ENCODE results near the gene SYAP1.
A peak's percentile ranks its signal among the peaks of the same experiment; 100 is the strongest.
"Not testable (repeated sequence)": the region's sequence is repeated elsewhere in the genome, so short reads cannot be mapped to it uniquely, and the experiment has no call there.

SYAP1 gene, protein sequence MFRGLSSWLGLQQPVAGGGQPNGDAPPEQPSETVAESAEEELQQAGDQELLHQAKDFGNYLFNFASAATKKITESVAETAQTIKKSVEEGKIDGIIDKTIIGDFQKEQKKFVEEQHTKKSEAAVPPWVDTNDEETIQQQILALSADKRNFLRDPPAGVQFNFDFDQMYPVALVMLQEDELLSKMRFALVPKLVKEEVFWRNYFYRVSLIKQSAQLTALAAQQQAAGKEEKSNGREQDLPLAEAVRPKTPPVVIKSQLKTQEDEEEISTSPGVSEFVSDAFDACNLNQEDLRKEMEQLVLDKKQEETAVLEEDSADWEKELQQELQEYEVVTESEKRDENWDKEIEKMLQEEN

DNA sequence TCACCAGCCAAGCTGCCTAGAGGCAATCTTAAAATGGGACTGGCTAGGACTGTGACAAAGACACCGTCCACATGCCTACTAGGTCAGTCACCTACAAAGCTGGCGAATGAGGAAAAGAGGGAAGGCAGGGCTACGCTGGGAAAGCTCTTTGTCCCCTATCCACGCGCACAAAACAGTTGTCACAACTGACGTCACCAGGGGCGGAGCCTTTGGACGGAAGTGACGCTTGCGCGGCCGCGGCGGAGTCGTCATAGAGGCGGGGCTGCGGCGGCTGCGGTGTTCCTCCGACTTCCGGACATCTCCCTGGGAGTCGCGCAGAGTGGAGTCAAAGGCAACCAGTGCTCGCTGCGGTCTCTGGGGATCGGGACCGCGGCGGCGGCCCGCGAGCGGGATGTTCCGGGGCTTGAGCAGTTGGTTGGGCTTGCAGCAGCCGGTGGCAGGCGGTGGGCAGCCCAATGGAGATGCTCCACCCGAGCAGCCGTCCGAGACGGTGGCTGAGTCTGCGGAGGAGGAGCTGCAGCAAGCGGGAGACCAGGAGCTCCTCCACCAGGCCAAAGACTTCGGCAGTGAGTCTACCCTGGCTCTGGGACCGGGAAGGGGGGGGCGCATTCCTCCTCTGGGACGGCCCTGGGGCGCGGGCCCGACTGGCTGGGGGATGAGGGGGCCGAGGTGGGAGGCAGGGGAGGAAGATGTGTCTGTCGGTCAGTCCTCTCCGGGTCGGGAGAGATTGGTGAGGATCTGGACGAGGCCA is at the start of gene SYAP1:
Gene SYAP1 (plus strand): TSS at position 279 of the 751 bp plus-strand sequence. CDS start 113 bp downstream, at position 392.
- FAIRE-seq, result peak; percentile 92

DNA sequence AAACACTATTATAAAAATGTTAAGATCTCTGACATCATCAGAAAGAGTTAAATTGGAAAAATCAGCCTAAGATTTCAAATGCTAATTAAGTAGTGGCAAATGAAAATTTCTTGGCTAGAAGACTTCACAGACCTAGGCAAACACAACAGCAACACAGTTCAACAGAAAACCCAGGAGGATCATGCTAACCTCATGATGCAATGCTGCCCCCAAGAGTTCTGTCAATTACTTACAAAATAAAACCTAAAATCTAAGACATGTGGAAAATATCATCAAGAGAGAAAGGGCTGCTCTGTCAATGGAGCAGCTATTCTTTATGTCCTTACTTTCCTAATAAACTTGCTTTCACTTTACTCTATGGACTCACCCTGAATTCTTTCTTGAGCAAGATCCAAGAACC is 48.4 kb upstream of the SYAP1 start:
- peak; percentile 80 for FAIRE-seq

DNA sequence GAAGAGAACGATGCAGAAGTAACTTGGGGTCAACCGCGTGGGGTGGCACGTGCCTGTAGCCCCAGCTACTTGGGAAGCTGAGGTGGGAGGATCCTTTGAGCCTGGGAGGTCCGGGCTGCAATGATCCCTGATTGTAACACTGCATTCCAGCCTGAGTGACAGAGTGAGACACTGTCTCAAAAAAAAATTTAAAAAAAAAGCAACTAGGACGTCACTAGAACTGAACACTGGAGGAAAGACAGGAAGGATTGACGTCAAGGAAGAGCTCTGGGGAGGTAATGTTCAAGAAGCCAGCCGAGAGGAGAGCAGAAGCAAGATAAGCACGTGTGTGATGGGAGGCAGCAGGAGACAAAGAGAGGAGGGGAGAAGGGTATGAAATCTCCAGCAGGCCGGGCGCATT is 40.7 kb upstream of the SYAP1 start:
- no peak for FAIRE-seq

DNA sequence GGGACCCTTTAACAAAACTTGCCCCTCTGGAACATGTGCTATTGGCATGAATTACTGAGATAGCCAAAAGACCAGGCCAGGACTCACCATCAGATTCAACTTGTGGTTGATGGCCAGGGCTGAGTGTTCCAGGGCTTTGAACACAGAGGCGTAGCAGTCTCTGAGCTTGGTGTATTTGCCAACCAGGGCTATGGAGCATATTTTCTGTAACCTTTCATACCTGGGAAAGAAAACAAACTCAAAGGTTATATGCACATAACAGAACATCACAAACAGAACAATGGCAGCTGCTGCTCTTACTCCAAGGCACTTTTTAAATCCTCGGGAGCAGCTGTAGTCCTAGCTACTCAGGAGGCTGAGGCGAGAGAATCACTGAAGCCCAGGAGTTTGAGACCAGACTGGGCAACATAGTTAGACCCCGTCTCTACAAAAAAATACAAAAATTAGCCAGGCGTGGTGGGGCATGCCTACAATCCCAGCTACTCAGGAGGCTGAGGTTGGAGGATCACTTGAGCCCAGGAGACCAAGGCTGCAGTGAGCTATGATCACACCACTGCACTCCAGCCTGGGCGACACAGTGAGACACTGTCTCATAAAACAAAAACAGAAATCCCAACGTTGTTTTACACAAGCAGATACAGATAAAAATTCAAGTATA is 36.3 kb upstream of the SYAP1 start:
- no peak for FAIRE-seq

DNA sequence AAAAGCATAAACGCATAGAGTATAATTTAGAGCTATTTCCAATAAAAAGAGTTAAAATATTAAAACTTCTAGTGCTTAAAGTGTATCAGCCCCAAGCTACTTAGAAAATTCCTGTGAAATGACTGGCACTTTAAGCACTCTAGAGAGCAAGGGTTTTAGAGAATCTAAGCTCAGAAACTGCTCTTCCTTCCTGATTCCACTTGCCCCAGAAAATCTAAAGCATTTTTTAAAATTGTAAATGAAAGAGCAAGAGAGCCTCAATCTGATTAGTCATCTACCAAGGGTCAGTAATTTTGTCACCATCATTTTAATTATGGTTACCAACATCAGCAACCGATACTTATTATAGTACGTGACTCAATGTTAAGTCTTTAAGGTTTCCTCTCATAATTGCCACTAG is 31.9 kb upstream of the SYAP1 start:
- no peak for FAIRE-seq

DNA sequence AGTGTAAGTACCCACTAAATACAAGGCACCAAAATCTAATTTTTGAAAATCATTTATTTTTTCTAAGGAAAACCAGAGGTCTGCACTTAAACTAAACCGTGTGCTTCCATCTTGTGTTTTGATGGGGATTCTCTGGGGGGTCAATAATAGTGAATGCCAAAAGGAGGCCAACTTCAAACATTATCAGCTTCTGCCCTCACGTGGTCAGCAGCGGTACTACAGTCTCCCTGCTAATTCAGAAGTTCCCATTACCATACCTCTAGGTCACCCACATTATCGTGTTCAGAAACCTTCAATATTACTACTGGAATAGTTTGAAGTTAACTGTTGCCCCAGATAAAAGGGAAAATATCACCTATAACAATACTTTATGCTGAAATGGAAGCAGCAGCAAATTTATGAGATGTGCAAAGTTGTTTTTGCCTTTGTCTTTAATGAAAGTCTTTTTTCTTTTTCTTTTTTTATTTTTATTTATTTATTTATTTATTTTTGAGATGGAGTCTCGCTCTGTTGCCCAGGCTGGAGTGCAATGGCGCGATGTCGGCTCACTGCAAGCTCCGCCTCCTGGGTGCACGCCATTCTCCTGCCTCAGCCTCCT is 24.2 kb upstream of the SYAP1 start:
- peak; percentile 43 for FAIRE-seq

DNA sequence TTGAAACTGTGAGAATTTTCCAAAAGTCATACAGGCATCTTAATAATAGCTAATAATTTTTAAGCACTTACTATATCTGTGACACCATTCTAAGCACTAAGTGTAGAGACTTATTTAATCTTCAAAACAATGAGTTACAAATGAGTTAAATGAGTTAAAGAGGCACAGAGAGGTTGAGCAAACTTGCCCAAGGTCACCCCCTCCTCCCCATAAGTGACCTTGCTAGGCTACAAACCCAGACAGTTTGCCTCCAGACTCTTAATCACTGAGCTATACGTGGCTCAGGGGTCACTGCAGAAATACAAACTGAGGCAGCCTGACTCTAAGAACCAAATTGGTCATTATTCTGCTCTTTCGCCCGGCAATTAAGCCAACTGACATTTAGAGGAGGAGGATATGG is 22.5 kb upstream of the SYAP1 start:
- no peak for FAIRE-seq

DNA sequence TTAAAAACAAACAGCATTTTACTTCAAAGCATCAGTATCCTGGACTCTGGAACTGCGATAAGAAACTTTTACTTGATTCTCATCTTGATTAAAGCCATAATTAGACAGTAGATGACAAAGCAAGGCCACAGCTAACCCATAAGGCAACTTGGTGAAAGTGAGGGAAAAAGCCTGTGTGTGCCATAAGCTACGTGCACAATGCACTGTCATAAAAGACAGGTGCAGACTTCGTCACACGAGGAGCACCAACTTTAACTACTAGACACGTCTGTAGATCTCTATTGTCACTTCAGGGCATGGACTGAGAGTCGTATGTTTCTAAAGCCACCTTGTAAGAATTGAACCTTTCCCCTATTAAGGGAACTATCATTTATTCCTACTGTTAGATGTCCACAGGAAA is 20.0 kb upstream of the SYAP1 start:
- no peak for FAIRE-seq

DNA sequence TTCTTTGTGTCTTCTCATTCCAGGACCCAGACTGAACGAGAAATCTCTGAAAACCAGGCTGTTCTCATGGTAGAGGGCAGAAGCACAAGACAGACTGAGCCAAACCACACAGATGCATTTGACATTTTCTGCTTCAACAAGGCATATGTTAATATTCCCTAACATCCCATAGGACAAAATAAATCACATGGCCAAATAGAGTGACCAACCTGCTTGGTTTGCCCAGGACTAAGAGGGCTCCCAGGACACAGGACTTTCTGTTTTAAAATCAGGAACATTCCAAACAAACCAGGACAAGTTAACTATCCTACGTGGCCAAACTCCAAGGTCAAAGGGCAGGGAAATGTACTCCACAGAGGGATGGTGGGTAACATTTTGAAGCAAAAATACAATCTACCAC is 18.7 kb upstream of the SYAP1 start:
- no peak for FAIRE-seq

DNA sequence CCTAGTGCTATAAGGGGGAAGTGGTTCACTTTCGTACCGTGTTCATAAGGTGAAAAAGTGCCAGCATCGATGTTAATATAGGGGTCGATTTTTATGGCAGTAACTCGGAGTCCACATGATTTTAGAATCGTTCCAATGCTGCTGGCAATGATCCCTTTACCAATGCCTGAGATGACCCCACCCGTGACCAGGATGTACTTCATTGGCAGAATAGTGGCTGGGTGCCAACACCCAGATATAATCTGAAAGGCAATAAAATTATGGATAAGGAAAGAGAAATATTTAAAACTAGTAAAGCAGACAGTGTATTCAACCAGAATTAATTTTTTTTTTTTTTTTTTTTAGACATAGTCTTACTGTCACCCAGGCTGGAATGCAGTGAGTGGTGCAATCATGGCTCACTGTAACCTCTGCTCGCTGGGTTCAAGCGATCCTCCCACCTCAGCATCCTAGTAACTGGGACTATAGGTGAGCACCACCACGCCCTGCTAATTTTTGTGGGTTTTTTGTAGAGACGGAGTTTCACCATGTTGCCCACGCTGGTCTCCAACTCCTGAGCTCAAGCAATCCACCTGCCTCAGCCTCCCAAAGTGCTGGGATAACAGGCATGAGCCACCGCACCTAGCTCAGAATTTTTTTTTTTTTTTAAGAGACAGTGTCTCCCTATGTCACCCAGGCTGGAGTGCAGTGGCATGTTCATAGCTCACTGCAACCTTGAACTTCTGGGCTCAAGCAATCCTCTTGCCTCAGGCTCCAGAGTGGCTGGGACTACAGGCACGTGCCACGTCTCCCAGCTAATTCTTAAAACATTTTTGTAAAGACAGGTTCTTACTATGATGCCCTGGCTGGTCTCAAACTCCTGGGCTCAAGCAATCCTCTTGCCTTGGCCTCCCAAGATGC is 16.5 kb upstream of the SYAP1 start:
- no peak for FAIRE-seq

DNA sequence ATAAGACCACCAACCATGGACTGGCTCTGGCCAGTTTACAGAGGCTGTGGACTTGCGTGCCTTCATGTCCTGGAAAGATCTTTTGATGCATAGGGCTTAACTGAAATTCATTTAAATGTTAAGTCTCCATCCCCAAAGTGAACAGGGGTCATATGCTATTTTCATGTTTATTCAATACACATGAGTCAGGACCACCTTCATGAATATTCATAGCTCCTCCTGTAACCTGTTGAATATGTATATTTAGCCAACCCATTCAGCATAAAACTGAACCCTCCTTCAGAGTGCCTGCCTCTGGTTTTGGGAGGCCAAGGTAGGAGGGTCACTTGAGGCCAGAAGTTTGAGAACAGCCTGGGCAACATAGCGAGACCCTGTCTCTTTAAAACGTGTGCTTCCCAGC is 14.0 kb upstream of the SYAP1 start:
- no peak for FAIRE-seq

DNA sequence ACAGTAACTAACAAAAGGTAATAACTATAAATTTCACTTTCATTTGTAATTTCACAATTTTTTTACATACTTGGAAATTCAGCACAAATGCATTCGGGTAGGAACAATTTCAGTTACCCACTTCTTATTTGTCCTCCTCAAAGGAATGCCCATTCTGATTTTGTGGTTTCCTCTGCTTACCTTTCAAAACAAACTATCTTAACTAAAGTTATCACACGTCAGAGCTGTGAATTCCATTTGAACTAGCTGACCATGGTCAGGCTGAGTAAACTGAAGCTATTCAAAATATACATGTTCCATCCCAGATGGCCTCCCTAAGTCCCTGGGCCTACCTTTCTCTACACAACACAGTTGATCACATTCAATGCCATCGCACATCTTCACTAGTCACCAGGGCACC is 11.4 kb upstream of the SYAP1 start:
- FAIRE-seq, result no peak

DNA sequence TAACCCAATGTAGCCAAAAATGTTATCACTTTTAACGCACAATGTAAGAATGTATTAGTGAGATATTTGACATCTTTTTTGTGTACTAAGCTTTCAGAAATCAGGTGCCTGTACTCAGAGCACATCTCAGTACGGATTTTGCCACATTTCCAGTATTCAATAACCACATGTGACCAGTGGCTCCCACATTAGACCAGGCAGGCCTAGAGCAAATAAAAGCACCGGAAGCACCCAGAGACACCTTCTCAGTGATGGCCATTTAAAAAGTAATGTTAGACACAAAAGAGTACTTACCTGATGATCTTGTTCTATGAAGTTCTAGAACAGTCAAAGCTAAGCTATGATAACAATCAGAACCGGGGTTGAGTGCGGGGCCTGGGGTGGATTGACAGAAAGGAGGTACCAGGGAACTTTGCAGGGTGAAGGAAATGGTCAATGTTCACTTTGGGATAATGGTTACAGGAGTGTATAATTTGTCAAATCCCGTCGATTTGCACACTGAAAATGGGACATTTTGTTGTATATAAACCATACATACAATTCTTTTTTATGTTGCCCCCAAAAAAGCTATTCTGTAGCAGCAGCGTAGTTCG is 8.1 kb upstream of the SYAP1 start:
- no peak for FAIRE-seq

DNA sequence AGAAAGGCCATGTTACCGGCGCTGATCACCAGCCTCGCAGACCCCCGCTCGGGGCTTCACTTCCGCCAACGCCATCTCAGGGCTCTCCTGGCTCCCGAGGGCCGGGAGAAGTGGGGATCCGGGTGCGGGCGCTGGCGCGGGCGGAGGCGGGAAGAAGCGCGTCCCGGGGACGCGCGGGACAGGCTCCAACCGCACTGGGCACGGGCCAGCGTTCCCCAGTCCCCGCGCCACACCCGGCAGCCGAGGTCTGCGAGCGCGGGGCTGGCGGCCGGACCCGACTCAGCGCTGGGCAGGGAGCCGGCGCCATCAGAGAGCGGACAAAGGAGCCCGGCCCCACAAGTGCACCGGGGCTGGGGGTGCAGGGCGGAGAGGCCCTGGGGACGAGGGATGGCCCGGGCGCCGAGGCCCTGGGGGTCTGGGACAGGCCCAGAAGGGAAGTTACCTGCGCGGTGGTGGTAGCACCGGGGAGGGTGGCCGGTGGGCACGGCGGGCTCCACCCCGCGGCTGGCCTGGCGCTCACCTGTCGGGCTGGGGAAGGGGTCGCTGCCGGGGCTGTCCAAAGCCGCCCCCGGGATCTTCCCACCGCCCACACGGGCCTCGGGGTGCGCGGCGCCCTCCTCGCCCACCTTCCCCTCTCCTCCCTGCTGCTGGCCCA is 7.4 kb upstream of the SYAP1 start:
- FAIRE-seq, result no peak

DNA sequence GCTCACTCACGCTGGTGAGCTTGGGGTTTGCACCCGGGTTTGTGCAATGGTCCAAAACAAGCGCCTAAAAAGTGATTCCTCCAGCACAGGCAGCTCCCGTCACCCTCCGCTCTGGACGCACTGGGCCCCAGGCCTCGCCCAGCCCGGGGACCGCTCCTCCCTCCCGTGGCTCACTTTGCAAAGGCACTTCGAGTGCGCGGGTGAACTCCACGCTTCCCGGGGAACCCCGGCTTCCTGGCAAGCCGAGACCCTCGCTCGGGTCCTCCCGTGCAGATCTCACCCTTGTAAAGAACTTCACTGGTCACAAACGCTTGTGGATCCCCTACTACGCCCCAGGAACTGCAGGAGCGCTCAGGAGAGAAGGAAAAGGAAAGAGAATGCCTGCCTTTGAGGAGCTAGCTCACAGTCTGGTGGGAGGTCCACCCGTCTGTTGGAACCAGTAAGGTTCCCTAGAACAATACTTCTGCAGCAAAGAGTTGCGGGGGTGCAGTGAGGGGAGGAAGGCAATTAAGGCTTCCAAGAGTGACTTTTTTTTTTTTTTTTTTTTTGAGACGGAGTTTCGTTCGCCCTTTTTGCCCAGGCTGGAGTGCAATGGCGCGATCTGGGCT is 6.8 kb upstream of the SYAP1 start, which contains the start of gene CTPS2:
Gene CTPS2 (minus strand): TSS at position 122 of the 608 bp plus-strand sequence. CDS start 9,767 bp downstream, outside the sequence.
- no peak for FAIRE-seq

DNA sequence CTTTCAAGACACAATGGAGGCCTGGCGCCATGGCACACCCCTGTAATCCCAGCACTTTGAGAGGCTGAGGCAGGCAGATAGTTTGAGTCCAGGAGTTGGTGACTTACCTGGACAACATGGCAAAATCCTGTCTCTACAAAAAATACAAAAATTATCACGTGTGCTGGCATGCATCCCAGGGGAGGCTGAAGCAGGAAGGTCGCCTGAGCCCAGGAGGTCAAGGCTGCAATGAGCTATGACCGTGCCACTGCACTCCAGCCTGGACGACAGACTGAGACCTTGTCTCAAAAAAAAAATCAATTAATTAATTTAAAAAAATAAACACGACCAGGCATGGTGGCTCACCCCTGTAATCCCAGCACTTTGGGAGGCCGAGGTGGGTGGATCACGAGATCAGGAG is 4.9 kb upstream of the SYAP1 start:
- no peak for FAIRE-seq

DNA sequence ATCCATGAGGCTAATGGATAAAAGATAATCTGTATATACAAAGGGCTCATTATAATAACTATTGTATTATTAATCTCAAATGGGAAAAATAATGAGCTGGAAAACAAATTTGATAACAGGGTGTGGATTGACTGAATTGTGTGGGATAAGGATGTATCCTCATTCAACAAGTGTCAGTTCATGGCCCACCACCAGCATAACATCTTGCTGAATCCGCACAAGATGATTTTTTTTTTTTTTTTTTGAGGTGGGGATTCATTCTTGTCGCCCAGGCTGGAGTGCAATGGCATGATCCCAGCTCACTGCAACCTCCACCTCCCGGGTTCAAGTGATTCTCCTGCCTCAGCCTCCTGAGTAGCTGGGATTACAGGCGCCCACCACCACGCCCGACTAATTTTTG is 3.8 kb upstream of the SYAP1 start:
- FAIRE-seq, result not testable (repeated sequence)

DNA sequence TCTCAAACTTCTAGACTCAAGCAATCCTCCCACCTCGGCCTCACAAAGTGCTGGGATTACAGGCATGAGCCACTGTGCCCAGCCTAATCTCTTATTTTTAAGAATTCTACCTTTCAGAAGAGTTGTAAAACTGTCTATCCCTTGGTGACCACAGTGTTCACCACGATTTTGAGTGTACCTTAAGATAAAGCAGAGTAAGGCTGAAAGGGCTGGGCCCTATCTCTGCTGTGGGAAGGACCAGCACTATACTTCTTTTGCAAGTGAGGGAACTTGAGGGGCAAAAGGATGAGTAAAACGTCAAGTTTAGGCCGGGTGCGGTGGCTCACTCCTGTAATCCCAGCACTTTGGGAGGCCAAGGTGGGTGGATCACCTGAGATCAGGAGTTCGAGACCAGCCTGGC is 3.0 kb upstream of the SYAP1 start:
- not testable (repeated sequence) for FAIRE-seq

DNA sequence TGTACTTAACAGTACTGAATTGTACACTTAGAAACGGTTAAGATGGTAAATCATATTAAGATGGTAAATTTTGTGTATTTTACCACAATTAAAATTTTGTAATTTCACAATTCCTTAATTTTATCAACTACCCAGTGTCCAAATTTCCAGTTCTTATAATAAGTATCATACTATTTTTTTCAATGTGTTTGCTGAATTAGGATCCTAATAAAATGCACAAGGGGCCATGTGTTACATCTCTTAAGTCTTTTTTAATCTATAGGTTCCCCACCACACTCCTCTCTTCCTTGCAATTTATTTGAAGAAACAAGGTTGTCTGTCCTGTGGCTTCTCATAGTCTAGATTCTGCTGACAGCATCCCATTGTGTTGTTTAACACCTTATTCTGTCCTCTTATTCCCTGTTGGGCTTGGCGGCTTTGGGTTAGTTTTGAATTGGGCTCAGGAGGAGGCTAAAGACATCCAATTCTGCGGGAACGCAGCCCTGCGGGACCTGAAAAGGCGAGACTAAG is 533 bp upstream of the SYAP1 start:
- no peak for FAIRE-seq

DNA sequence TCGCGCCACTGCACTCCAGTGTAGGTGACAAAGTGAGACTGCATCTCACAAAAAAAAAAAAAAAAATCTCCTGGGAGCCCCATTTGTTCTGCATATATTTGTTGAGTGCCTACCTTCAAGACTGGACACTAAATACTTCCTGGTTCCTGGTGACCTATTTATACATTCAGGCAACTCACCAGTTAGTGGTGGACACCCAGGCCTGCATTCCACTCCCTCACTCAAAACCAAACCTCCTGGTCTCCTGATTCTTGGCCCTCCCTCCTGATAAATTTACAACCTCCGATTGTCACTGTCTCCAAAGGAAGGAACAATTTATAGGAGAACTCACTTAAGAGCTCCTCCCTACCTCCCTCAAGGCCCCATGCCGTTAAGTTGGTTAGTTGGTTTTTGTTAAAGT is 3.1 kb downstream of the SYAP1 start:
- FAIRE-seq, result no peak

DNA sequence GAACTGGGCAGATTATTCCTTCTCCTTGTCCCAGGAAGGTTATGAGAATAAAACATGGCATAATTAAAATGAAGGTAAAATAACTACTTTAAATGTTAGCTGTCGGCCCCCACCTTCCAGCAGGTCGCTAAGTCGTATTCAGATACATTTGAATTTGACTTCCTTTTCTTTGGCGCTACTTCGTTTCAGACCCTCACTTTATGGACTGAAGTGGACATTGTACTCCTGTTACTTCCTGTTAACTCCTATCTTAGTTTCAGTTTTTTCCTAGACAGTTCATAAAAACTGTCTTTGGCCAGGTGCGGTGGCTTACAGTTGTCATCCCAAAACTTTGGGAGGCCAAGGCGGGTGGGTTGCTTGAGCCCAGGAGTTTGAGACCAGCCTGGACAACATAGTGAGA is 5.7 kb downstream of the SYAP1 start:
- no peak for FAIRE-seq
